Measurements from ENCODE around the gene TMEM176A. TPM values are rescaled to one million over a fixed set of nuclear protein-coding genes. Genes with fewer than 3 reads are reported as not detected.
"Not testable (repeated sequence)": the region's sequence is repeated elsewhere in the genome, so short reads cannot be mapped to it uniquely, and the experiment has no call there.

The TMEM176A gene
- total RNA-seq, 1 experiment from 2014 or later: not detected

GRCh38 chr7:150807616-150808438, 7.3 kb downstream of the TMEM176A start:
- DNase-seq (ENCODE audit: low spot score); in situ Hi-C loops (cut with HindIII; ENCODE audit: low sequenced_read_pairs): not testable (repeated sequence)

DNA sequence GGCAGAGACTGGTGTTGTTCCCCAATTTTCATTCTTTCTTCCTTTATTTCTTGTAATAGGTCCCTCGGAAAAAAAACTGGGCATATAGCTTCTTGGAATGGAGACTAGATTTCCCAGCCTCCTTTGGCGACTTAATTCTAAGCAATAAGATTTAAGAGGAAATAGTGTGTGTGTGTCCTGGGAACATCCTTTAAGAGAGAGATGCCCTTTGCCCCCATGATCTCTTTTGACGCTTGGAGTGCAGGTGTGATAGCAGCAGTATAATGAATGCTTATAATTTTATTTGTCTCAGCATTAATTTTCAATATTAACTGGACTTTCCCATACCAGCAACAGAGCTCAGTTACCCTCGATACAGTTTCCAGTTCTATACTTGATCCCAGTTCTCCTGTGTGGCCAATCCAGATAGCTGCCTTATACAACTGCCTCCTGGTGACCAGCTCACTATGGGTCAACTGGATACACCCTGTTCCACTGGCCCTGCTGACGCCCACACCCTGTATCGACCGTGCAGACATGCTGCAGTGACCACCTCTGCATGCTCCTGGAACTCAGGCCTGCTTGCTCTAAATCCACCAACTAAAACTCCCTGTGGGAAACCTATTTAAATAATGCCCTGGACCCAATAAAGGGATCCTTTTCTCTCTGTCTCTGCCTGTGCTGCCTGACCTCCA, 13.9 kb downstream of the TMEM176A start:
- no peak for DNase-seq (ENCODE audit: low spot score)
- in situ Hi-C loops (cut with HindIII; ENCODE audit: low sequenced_read_pairs): no loop called here

GRCh38 chr7:150818971-150819370, 18.4 kb downstream of the TMEM176A start:
- DNase-seq (ENCODE audit: low spot score): no peak
- in situ Hi-C loops (cut with HindIII; ENCODE audit: low sequenced_read_pairs): no loop called here

DNA sequence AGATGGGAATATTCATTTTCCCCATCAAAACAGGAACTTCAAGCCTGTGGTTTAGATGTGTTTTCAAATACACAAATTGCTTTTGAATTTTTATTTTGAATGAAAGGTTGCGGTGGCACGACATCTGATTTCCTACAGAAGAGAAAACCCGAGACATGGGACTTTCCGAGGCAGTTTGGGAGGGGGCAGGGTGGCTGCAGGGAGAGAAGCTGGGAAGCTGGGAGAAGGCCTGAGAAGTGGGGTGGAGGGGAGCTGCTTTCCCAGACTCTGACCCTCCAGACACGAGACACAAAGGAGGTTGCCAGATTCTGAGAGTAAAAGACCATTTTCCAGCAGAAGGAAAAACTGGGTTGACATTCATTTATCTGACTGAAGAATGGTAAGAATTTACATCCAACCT, 19.6 kb downstream of the TMEM176A start:
- in situ Hi-C loops (cut with HindIII; ENCODE audit: low sequenced_read_pairs): no loop called here
- DNase-seq (ENCODE audit: low spot score): no peak

GRCh38 chr7:150820578-150821198, 20.1 kb downstream of the TMEM176A start:
- in situ Hi-C loops (cut with HindIII; ENCODE audit: low sequenced_read_pairs): no loop called here

GRCh38 chr7:150823043-150823442, 22.5 kb downstream of the TMEM176A start:
- in situ Hi-C loops (cut with HindIII; ENCODE audit: low sequenced_read_pairs): no loop called here
- no peak for DNase-seq (ENCODE audit: low spot score)

More at GRCh38 chr7:150820578-150821198, 20.1 kb downstream of the TMEM176A start:
- DNase-seq (ENCODE audit: low spot score): no peak

- in situ Hi-C loops (cut with HindIII; ENCODE audit: low sequenced_read_pairs): no loop called here
- no peak for DNase-seq (ENCODE audit: low spot score)
Measured at GRCh38 chr7:150823484-150824126, 23.0 kb downstream of the TMEM176A start.

DNA sequence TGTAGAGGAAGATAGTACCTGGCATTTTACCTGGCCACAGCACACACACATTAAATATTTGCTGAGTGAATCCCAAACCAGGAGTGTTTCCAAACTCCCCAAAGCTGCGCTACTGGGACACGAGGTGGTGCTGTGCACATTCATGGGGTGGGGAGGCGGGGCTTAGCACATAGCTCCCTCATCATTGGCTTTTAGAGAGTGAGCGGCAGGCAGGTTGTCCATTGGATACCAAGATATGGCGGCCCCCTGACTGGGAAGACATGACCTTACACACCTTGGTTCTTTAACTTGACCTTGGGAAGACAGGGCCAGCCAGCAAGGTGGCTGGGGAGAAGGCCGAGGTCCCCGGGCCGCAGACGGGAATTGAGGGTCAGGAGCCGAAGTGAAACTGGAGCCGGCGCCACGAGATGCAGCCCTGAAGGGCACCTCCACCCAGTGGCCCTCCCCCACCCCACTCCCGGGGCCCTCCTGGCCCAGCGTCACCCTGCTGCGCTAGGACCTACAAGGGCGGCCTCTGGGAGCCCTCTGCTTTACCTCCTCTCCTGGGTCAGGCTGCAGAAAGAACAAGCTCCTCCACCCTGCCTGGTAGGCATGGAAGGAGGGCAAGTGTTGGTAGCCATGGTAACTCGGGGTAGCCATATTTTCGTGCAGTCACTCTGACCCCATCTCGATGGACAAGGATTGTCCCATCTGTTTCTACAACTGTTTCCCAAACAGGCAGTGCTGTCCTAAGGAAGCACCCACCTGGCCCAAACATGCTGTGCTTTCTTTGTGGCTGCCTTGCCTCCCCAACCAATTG, 24.0 kb downstream of the TMEM176A start:
- in situ Hi-C loops (cut with HindIII; ENCODE audit: low sequenced_read_pairs): no loop called here

GRCh38 chr7:150826061-150826849, 25.7 kb downstream of the TMEM176A start:
- DNase-seq (ENCODE audit: low spot score): no peak
- in situ Hi-C loops (cut with HindIII; ENCODE audit: low sequenced_read_pairs): no loop called here

More for the DNA sequence above, 24.0 kb downstream of the TMEM176A start:
- no peak for DNase-seq (ENCODE audit: low spot score)

- no peak for DNase-seq (ENCODE audit: low spot score)
Measured at GRCh38 chr7:150828384-150828783, 27.8 kb downstream of the TMEM176A start.

GRCh38 chr7:150829426-150829825, 28.9 kb downstream of the TMEM176A start:
- DNase-seq (ENCODE audit: low spot score): no peak
- in situ Hi-C loops (cut with HindIII; ENCODE audit: low sequenced_read_pairs): no loop called here

More at GRCh38 chr7:150828384-150828783, 27.8 kb downstream of the TMEM176A start:
- in situ Hi-C loops (cut with HindIII; ENCODE audit: low sequenced_read_pairs): no loop called here

- in situ Hi-C loops (cut with HindIII; ENCODE audit: low sequenced_read_pairs): no loop called here
- no peak for DNase-seq (ENCODE audit: low spot score)
Measured at GRCh38 chr7:150830937-150831336, 30.4 kb downstream of the TMEM176A start.

- in situ Hi-C loops (cut with HindIII; ENCODE audit: low sequenced_read_pairs): no loop called here
- peak; percentile 8 for DNase-seq (ENCODE audit: low spot score)
Measured at GRCh38 chr7:150831851-150832250, 31.3 kb downstream of the TMEM176A start.

DNA sequence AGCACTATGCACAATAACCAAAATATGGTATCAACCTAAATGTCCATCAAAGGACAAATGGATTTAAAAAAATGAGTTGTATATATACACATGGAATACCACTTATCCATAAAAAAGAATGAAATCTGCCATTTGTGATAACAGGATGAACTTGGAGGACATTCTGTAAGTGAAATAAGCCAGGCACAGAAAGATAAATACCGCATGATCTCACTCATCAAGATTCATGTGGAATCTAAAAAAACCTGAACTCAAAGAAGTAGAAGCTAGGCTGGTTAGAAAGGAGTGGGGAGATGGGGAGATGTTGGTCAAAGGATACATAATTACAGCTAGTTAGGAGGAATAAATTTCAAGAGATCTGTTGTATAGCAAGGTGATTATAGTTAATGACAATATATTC, 34.5 kb downstream of the TMEM176A start:
- in situ Hi-C loops (cut with HindIII; ENCODE audit: low sequenced_read_pairs): no loop called here
- no peak for DNase-seq (ENCODE audit: low spot score)

- no peak for DNase-seq (ENCODE audit: low spot score)
- in situ Hi-C loops (cut with HindIII; ENCODE audit: low sequenced_read_pairs): no loop called here
Measured at GRCh38 chr7:150835702-150836280, 35.2 kb downstream of the TMEM176A start.

- in situ Hi-C loops (cut with HindIII; ENCODE audit: low sequenced_read_pairs): no loop called here
- no peak for DNase-seq (ENCODE audit: low spot score)
Measured at GRCh38 chr7:150838965-150839650, 38.5 kb downstream of the TMEM176A start.

DNA sequence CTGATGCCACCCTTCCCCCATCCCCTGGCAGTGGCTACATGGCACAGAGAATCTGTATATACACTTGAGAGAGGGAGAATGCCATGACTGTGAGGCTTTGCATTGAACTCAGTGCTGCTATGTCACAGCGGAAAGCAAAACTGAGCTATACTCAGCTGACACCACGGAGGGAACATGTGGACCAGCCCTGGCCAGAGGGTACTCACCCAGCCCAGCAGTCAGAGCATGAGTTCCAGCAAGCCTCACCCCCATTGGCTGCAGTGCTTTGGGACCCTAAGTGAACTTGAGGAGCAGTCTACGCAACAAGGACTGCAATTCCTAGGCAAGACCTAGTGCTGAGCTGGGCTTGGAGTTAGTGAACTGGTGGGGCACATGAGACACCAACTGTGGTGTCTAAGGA, 41.4 kb downstream of the TMEM176A start:
- in situ Hi-C loops (cut with HindIII; ENCODE audit: low sequenced_read_pairs): no loop called here
- no peak for DNase-seq (ENCODE audit: low spot score)

Measured in G401 (cell line).